Choroid plexus epithelial cell (primary cell): ENCODE measurements around the gene ZNF407.

Experiments used
- DNase-seq: peaks from one replicate; pipeline ENCODE4 v3.0.0-alpha.2; 2010; ENCODE audit warnings: low read depth
- H3K4me3 ChIP-seq: 2 replicates; pipeline ENCODE4 v1.5.1; 2011; ENCODE audit warnings: low read depth, mild to moderate bottlenecking, control low read depth, low read length, moderate library complexity
- CTCF ChIP-seq: conservative IDR thresholded peaks from 2 replicates; pipeline ENCODE4 v1.5.1; 2011; ENCODE audit warnings: low read depth, mild to moderate bottlenecking, control low read depth, inconsistent platforms, low read length, moderate library complexity

The ZNF407 gene

DNA sequence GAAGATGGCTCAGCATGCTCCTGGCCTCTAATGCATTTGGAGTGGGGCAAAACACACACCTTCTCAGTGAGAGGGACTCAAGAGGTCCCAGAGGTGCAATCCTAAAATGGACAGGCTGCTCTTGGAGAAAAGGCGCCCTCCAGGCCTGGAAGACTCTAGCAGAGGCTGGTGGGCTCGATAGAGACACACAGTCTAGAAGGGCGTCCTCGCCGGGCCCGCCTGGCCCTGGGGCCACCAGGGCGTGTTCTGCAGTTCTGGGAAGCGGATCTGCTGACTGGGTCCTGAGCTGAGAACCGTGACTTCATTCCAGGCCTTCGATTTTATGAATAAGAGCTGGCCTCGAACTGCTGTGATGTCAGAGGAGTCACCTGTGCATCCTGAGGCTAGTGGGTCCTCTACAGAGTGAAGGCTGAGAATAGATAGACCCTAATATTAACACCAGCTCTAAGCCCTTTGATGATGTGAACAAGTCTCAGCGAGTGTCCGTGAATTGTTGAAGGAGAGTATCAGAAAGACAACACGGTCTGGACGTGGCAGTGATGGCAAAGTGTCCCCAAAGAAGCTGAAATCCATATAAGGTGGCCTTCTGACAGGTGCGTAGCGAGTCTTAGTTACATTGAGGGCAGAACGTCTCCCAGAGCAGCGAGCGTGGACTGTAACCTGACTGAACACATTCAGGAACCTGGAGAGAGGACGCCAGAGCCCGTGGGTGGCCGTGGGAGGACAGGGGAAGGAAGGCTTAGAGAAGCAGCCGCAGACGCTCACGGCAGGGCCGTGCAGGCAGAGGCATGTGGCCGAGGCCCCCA, 474.4 kb downstream of the ZNF407 start:
- no peak for DNase-seq
- H3K4me3 ChIP-seq, result no peak overlapping the region
- no peak for TF ChIP-seq CTCF

- H3K4me3 ChIP-seq, result no peak overlapping the region
- no peak for TF ChIP-seq CTCF
- DNase-seq, result no peak
Measured at GRCh38 chr18:75072672-75073371, 475.2 kb downstream of the ZNF407 start.

DNA sequence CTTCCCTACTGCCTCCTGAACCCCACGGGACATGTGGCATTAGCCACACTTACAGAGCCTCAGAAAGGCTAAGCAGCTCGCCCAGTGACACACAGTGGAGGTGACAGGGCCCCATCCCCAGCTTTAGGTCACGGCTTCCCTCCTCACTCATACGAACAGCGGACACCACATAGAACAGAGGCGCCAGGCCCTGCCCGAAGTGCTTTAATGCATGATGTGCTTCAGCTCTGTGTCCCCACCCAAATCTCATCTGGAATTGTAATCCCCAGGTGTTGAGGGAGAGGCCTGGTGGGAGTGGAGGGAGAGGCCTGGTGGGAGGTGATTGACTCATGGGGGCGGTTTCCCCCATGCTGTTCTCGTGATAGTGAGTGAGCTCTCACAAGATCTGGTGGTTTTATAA, 476.0 kb downstream of the ZNF407 start:
- H3K4me3 ChIP-seq, result no peak overlapping the region
- TF ChIP-seq CTCF, result no peak
- no peak for DNase-seq

GRCh38 chr18:75074196-75075015, 476.7 kb downstream of the ZNF407 start:
- H3K4me3 ChIP-seq, result no peak overlapping the region
- TF ChIP-seq CTCF, result no peak
- DNase-seq, result no peak

- TF ChIP-seq CTCF, result no peak
- no peak for DNase-seq
- H3K4me3 ChIP-seq, result no peak overlapping the region
Measured at GRCh38 chr18:75075016-75075305, 477.3 kb downstream of the ZNF407 start.

DNA sequence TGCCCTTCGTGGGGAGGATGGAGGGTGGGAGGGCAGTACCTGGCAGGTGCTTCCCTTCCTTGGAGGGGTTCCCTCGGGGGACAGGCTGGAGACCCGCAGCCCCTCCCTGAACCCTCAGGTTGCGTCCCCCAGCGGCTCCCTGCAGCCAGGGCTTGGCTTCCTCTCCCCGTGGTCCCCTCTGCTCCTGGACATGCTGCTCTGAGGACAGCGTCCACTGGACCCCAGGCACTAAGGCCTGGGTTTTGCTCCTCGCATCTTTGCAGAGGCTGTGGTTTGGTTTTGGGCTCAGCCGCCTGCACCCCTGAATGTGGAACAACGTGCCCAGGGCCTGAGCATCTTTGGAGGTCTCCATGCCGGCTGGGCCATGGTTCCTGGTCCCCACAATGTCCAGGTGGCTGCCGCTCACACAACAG, 477.8 kb downstream of the ZNF407 start:
- no peak for TF ChIP-seq CTCF
- no peak for DNase-seq

More for the DNA sequence above, 477.8 kb downstream of the ZNF407 start:
- H3K4me3 ChIP-seq, result no peak overlapping the region
